Fibroblast of mammary gland (primary cell): ENCODE results near the gene PLXND1.
A peak's percentile ranks its signal among the peaks of the same experiment; 100 is the strongest.

Experiments used
- DNase-seq: peaks from one replicate; pipeline ENCODE4 v3.0.0-alpha.2; 2010; ENCODE audit warnings: low read depth
- H3K4me3 ChIP-seq: 2 replicates; pipeline ENCODE4 v1.5.1; 2011; ENCODE audit warnings: low read depth, mild to moderate bottlenecking, low read length, moderate library complexity; ENCODE audit not compliant: control insufficient read depth
- CTCF ChIP-seq: conservative IDR thresholded peaks from 2 replicates; pipeline ENCODE4 v1.5.1; 2011; ENCODE audit warnings: low read depth, low read length, inconsistent platforms; ENCODE audit not compliant: control insufficient read depth, insufficient read depth

PLXND1 gene

GRCh38 chr3:129606636-129607390 lies at the start of gene PLXND1:
Gene PLXND1, minus strand, starts transcription at chr3:129606676. Its CDS starts 37 bp downstream, at chr3:129606639.
- DNase-seq: peak; percentile 64
- TF ChIP-seq CTCF: no peak
- H3K4me3 ChIP-seq: peak within 1 kb of the TSS; percentile 62

DNA sequence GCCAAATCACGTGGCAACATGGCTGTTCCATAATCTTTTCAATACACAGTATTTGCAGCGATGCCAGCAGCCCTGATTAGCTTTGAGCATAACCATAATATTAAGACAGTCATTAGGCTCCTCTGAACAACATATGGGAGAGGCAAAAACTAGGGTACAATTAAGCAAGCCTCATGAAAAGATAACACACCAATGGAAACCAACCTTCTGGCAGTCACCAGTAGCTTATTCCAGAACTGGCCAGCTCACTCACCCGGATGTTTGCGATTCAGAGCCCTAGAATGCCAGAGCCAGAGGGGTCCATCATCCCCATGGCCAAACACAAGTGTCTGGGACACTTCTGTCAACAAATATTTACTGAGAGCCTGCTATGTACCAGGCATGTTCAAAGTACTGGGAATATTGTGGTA lies 48.8 kb upstream of the PLXND1 start:
- H3K4me3 ChIP-seq: no peak overlapping the region
- no peak for DNase-seq
- no peak for TF ChIP-seq CTCF

DNA sequence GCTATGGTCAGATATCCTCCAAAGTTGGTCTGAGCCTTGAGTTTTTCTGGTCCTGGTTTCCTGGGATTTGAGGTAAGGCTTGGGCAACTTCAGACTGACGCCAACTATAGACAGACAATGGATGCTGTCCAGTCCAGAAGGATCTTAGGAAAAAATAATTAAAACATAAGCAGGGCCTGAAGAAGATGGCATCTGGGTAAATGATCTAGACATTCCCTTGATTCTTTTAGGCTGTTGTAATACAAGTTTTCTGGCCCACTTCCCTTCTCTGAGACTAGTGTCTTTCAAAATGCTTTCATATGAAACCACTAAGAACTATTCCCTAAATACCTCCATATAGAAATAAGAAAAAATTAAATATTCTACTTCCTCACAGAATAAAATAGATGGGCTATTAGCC lies 47.7 kb upstream of the PLXND1 start:
- no peak for TF ChIP-seq CTCF
- H3K4me3 ChIP-seq: no peak overlapping the region
- DNase-seq: peak; percentile 27

DNA sequence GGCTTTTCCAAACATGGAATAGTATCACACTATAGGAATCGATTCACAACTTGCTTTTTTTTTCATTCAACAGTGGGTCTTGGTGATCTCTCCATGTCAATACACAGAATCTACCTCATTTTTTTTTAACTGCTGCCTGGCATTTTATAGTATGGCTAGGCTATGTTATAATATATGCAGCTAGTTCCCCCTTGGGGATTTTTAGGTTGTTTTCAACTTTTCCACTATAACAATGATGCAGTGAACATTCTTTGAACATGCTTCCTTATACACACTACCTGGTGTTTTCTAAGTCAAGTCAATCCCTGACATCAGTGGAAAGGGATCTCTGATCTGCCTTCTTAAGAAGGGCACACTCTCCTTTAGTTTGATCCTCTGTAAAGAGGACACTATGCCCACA lies 46.5 kb upstream of the PLXND1 start:
- TF ChIP-seq CTCF: no peak
- H3K4me3 ChIP-seq: no peak overlapping the region
- DNase-seq: no peak

DNA sequence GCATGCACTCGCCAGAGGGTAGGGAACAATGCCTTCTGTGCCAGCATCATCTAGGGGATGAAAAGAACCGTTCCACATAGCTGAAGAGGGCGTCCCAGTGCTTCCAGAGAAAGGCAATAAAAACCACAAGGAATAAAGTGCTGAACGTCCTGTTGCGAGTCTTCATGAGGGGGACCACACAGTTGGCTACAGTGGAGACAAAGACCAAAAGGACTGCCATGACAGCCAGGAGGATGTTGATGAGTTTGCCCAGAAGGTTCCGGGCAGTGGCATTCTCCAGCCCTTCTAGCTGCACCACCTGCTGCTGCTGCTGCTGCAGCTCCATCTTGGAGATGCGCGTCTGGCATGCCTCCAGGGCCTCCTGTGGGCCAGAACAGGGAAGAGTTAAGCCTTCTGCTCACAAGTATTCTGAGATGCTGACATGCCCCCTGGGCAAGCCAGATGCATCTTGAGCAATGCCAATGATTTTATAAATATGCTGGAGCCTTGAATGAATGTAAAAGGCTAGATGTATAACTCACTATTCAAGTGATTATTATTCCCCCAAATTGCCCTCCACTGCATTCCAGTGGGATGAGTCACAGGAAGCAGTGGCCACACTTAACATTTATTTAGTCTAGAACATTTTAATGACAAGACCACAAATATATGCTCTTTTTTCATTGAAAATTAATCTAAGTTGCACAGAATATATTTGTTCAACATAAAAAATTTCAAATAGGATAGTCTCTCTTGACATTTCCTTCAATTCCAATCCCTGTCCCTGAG lies 45.1 kb upstream of the PLXND1 start:
- TF ChIP-seq CTCF: no peak
- no peak overlapping the region for H3K4me3 ChIP-seq
- DNase-seq: peak; percentile 70

DNA sequence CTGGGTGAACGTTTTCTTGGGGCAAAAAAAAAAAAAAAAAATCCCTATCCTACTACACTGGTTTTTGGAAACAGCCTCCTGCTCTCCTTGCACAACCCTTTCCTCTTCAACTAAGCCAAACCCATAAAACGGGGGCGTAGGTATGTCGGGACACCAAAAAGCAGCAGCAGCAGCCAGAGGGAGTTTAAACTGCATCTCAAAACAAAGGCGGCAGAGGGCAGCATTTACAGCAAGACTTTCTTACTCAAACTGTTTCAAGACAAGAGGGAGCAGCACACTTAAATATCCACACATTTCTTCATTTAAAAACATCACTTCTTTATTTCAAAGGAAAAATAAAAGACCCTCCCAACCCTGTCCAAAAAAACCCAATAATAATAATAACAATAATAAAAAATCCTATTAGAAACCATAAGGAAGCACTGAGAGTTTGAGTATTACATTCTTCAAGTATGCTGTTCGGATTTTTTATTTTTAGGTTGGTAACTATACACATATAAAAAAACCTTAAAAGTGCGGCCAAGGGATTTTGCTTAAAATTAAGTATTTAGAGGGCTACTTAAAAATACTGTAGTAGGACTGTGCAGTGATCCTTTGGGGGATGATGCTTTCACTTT lies 43.9 kb upstream of the PLXND1 start:
- peak; percentile 90 for DNase-seq
- peak; percentile 77 for TF ChIP-seq CTCF
- H3K4me3 ChIP-seq: no peak overlapping the region
